GM21423 (cell line): ENCODE measurements around the gene WNT3A.

Experiments
- ATAC-seq: cut with Tn5 transposase; IDR thresholded peaks from one replicate; pipeline ENCODE4 v1.9.1; 2021; ENCODE audit warnings: mild to moderate bottlenecking, moderate library complexity; ENCODE audit not compliant: unreplicated experiment

The WNT3A gene

GRCh38 chr1:228097333-228098081 is 90.7 kb downstream of the WNT3A start:
- no peak for ATAC-seq

- ATAC-seq: no peak
Measured at GRCh38 chr1:228098323-228098931, 91.6 kb downstream of the WNT3A start.

DNA sequence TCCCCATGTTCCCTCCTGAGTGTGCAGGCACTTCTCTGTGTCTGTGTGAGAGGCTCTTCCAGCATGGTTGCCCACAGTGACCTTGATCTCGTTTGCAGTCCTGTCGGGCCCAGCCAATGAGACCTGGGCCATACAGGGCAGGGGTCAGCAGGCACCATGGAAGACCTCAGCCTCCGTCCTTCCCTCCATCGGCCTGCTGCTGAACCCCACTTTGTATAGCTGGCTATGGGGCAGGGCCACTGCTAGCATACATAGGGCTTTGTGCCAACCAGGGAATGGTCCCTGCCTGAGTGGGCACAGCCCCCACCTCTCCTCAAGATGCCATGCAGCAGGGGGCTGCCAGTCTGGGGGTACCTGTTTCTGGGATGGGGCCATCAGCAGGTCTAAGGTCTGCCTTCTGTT is 92.5 kb downstream of the WNT3A start:
- ATAC-seq: no peak

DNA sequence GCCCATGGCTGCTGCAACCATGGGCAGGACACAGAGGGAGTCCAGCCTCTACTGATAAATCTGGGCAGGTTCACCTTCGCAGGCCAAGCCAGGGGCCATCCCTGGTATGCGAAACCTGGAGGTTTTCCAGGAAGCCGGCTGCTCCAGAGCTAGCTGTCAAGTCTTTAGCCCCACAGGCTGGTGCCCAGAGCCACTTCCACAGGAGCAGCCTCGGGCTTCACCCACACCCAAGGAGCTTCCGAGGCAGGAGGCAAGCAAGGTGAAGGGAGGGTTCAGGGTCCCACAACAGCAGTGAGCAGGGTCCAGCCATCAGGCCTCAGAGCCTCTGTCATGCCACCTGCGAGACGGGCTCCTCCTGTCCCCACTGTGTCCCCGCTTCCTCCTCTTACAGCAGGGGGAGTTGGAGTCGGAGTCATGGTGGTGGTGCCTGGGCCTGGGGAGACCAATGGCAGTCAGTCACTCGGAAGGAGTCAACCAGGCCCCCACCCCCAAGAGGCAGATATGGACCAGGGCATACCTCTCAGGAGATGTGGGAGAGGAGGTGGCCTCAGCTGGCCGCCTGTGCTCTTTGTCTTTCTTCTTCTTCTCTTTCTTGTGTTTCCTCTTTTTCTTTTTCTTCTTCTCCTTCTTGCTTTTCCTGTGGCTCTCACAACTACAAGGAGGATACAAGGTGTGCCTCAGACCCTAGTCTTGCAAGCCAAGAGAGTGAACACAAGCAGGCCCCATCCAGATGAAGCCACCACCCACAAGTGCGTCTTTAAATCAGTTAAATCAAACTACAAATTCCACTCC is 94.2 kb downstream of the WNT3A start:
- ATAC-seq: no peak

- no peak for ATAC-seq
Measured at GRCh38 chr1:228101614-228101993, 94.8 kb downstream of the WNT3A start.

DNA sequence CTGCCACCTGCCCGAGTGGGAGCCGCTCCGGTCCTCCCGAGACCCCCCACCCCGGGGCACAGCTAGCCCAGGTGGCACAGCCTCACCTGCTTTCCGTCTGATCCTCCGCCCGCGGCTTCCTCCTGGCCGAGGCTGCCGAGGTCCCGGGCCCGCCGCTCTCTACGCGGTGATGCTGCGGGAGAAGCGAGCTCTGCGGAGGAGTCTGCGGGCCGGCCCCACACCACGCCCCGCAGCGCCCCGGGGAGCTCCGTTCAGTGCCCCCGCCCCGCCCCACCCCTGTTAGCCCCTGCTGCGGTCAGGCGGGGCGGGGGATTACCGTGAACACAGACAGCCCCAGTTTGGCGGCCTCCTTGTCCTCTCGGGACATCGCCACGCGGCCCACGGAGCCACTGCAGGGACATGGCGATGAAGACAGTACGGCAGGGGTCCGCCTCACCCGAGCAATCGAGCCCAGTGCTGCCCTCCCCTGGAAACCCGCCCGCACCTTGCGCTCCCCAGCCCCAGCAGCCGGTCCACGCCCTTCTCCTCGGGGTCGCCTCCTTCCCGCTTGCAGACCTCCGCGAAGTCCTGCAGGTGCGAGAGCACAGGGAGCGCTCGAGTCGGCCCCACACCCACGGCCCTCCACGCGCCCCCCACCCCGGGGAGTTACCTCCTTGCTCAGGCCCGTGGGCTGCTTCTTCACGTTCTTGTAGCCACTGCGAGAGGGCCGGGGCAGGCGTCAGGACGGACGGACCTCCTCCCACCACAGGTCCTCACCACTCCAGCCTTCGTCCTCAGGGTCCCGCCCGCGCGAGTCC is 95.4 kb downstream of the WNT3A start:
- peak; percentile 23 for ATAC-seq

- ATAC-seq: peak; percentile 66
Measured at GRCh38 chr1:228102791-228103620, 96.2 kb downstream of the WNT3A start, which contains the start of gene C1orf35. Gene C1orf35, minus strand, starts transcription at chr1:228103325. Its CDS starts 98 bp downstream, at chr1:228103227.

- ATAC-seq: no peak
Measured at GRCh38 chr1:228104526-228105269, 97.9 kb downstream of the WNT3A start.

GRCh38 chr1:228105270-228105995 is 98.6 kb downstream of the WNT3A start:
- no peak for ATAC-seq

- ATAC-seq: no peak
Measured at GRCh38 chr1:228105996-228106799, 99.4 kb downstream of the WNT3A start.

DNA sequence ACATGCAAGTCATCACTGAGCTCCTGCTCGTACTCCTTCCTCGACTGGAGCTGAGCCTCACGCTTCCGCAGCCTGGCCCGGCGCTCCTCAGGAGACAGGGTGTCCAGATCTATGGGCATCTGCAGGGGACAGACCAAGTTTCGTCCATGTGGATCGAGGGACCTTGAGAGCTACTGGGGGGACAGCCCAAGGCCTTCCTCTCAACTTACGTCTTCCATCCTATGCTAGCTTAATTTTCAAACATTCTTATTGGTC is 99.9 kb downstream of the WNT3A start:
- no peak for ATAC-seq

DNA sequence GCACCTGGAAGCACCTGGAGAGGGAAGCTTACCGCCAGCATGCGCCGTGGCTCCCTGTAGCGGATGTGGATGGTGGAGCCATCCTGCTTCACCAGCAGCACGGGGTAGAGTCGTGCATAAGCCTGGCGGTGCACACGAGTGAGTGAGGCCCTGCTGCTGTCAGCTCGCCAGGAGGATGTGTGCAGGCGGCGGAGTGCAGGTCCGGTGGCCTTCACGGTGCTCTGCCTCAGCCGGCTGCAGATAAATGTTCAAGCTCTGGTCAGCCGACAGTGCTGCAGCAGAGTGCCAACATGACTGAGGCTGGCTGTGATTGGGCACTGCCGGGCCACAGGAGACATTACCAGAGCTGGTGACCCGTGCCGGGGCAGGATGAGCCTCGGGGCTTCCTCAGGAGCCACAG is 100.8 kb downstream of the WNT3A start:
- no peak for ATAC-seq

DNA sequence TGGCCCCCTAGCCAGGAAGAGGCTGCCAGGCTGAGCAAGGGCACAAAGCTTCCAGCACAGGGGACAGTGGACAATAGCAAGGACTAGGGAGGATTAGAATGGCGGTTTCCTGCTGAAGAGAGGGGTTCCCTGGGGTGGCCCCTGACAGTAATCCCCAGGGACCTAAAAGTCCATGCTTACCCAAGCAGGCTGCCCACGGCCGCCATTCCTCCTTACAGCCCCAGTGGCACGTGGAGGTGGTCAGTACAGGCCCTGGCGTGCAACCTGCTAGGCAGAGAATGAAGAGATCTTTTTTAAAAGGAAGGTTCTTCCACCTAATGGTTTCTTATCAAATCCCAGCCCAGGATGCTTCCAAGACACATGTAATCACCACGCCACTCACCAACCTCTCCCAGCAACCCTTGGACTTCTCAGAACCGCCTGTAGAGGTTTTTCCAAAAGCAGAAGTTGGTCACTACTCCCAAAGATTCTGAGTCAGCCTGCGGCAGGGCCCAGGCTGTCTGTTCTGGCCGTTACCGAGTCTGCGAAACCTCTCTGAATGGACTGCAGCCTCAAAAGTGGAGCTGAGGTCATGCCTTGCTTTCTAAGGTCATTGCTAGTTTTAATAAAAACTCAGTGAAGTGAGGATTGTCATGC is 101.4 kb downstream of the WNT3A start:
- ATAC-seq: no peak

GRCh38 chr1:228108742-228109072 is 101.9 kb downstream of the WNT3A start:
- ATAC-seq: no peak

DNA sequence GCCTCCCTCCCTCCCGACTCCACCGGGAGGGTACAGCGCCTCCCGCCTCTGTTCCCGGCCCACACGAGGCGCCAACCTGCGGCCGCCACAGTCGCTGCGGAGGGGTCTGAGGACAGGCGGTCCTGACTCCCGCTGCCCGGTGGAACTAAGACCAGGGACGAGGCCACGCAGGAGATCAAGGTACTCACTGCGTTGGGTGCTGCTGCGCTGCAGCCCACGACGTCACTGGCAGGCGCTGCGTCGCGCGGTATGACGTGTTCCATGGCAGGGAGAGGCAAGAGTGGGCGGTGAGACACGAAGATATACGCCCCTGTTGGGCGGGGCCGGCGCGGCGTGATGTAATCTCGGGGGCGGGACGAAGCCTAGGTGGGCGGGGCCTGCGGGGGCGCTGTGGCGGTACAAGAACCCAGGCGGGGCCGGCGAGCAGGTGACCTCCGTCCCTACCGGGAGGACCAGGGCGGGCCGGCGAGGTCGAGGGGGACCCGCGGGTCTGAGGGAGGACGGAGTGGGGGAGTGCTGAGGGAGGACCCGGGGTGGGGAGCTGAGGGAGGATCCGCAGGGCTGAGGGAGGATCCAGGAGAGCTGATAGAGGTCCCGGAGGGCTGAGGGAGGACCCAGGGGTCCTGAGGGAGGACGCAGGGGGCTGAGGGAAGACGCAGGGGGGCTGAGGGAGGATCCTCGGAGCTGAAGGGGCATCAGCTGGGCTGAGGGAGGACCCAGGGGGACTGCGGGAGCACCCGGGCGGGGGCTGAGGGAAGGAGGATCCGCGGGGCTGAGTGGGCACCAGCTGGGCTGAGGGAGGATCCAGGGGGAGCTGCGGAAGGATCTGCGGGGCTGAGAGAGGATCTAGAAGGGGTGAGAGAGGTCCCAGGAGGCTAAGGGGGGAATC is 102.5 kb downstream of the WNT3A start, which contains the start of gene MRPL55:
Gene MRPL55 (minus strand): TSS at position 227 of the 889 bp plus-strand sequence. CDS start 1,039 bp downstream, outside the sequence.
- ATAC-seq: peak; percentile 90

GRCh38 chr1:228109962-228110488 is 103.2 kb downstream of the WNT3A start:
- ATAC-seq: no peak
